ENCODE measurements around the gene YIPF1.

YIPF1 gene

GRCh38 chr1:53838654-53838974 lies 51.0 kb downstream of the YIPF1 start:
- Histone ChIP-seq H3K4me3 (ENCODE audit: low read length) (peak overlapping the region; percentile 98), H3K9ac (ENCODE audit: low read length) (peak overlapping the region; percentile 97; the same call in 1 of the 2 replicates)

GRCh38 chr1:53837924-53838653 lies 51.5 kb downstream of the YIPF1 start, which contains the start of gene NDC1:
TSS of gene NDC1 (minus strand) at chr1:53838296. CDS start at chr1:53838261, 35 bp downstream.
- H3K4me3 ChIP-seq (ENCODE audit: low read length): peak within 1 kb of the TSS; percentile 98
- H3K9me3 ChIP-seq (ENCODE audit: insufficient read depth, low read length): no peaks in the 10 kb centered on the region
- no peak for TF ChIP-seq EZH2phosphoT487 (IDR thresholded peaks at IDR 0.05; ENCODE audit: low read depth)
- no peak for TF ChIP-seq CTCF (IDR thresholded peaks at IDR 0.05; ENCODE audit: low read depth, low read length)
- H3K27ac ChIP-seq (ENCODE audit: low read length): peak within 1 kb of the TSS; percentile 89
- H3K4me1 ChIP-seq (ENCODE audit: low read length): peaks cover 19% of the 10 kb centered on the region
- peak within 1 kb of the TSS; percentile 97 for H3K9ac ChIP-seq (ENCODE audit: low read length)
- H3K27me3 ChIP-seq (ENCODE audit: low read depth, low read length): no peaks in the 10 kb centered on the region
- H4K20me1 ChIP-seq (ENCODE audit: insufficient read depth, low read length): peaks cover 15% of the 10 kb centered on the region; the same call in 1 of the 2 replicates
- peaks cover 53% of the 10 kb centered on the region for H3K79me2 ChIP-seq (ENCODE audit: low read length)
- peaks cover 12% of the 10 kb centered on the region for H3K36me3 ChIP-seq (replicated peaks; ENCODE audit: low read depth, low read length)
- H3K4me2 ChIP-seq (ENCODE audit: low read length): peak within 1 kb of the TSS; percentile 78
- peak within 1 kb of the TSS; percentile 98 for H2AFZ ChIP-seq (ENCODE audit: low read depth, low read length)

More at GRCh38 chr1:53838654-53838974, 51.0 kb downstream of the YIPF1 start:
- H4K20me1 ChIP-seq (ENCODE audit: insufficient read depth, low read length): peaks cover 15% of the 10 kb centered on the region; the same call in 1 of the 2 replicates
- H3K79me2 ChIP-seq (ENCODE audit: low read length): peaks cover 47% of the 10 kb centered on the region
- no peaks in the 10 kb centered on the region for H3K27me3 ChIP-seq (ENCODE audit: low read depth, low read length)
- H2AFZ ChIP-seq (ENCODE audit: low read depth, low read length): peak overlapping the region; percentile 98
- no peaks in the 10 kb centered on the region for H3K9me3 ChIP-seq (ENCODE audit: insufficient read depth, low read length)
- peak overlapping the region; percentile 78 for H3K4me2 ChIP-seq (ENCODE audit: low read length)
- peaks cover 19% of the 10 kb centered on the region for H3K4me1 ChIP-seq (ENCODE audit: low read length)
- no peak overlapping the region for H3K27ac ChIP-seq (ENCODE audit: low read length)
- H3K36me3 ChIP-seq (replicated peaks; ENCODE audit: low read depth, low read length): peaks cover 12% of the 10 kb centered on the region
- TF ChIP-seq EZH2phosphoT487 (IDR thresholded peaks at IDR 0.05; ENCODE audit: low read depth): no peak
- TF ChIP-seq CTCF (IDR thresholded peaks at IDR 0.05; ENCODE audit: low read depth, low read length): no peak

GRCh38 chr1:53837646-53837923 lies 52.0 kb downstream of the YIPF1 start:
- H3K4me1 ChIP-seq (ENCODE audit: low read length): peaks cover 19% of the 10 kb centered on the region
- peaks cover 14% of the 10 kb centered on the region for H3K36me3 ChIP-seq (replicated peaks; ENCODE audit: low read depth, low read length)
- H3K9me3 ChIP-seq (ENCODE audit: insufficient read depth, low read length): no peaks in the 10 kb centered on the region
- H3K27ac ChIP-seq (ENCODE audit: low read length): peak overlapping the region; percentile 89
- H2AFZ ChIP-seq (ENCODE audit: low read depth, low read length): peak overlapping the region; percentile 98; the same call in 1 of the 2 replicates
- peak overlapping the region; percentile 98 for H3K4me3 ChIP-seq (ENCODE audit: low read length)
- H3K9ac ChIP-seq (ENCODE audit: low read length): peak overlapping the region; percentile 97
- H3K79me2 ChIP-seq (ENCODE audit: low read length): peaks cover 58% of the 10 kb centered on the region
- peaks cover 20% of the 10 kb centered on the region; the same call in 1 of the 2 replicates for H4K20me1 ChIP-seq (ENCODE audit: insufficient read depth, low read length)
- H3K27me3 ChIP-seq (ENCODE audit: low read depth, low read length): no peaks in the 10 kb centered on the region
- TF ChIP-seq CTCF (IDR thresholded peaks at IDR 0.05; ENCODE audit: low read depth, low read length) (no peak), EZH2phosphoT487 (IDR thresholded peaks at IDR 0.05; ENCODE audit: low read depth) (no peak)
- H3K4me2 ChIP-seq (ENCODE audit: low read length): peak overlapping the region; percentile 78

GRCh38 chr1:53835491-53835890 lies 54.1 kb downstream of the YIPF1 start:
- no peak for TF ChIP-seq EZH2phosphoT487 (IDR thresholded peaks at IDR 0.05; ENCODE audit: low read depth)
- no peak for TF ChIP-seq CTCF (IDR thresholded peaks at IDR 0.05; ENCODE audit: low read depth, low read length)
- H3K9me3 ChIP-seq (ENCODE audit: insufficient read depth, low read length): no peaks in the 10 kb centered on the region
- peak overlapping the region; percentile 34; the same call in 1 of the 2 replicates for H3K4me2 ChIP-seq (ENCODE audit: low read length)
- peaks cover 18% of the 10 kb centered on the region for H3K36me3 ChIP-seq (replicated peaks; ENCODE audit: low read depth, low read length)
- peaks cover 21% of the 10 kb centered on the region; the same call in 1 of the 2 replicates for H4K20me1 ChIP-seq (ENCODE audit: insufficient read depth, low read length)
- H3K4me1 ChIP-seq (ENCODE audit: low read length): peaks cover 19% of the 10 kb centered on the region
- no peaks in the 10 kb centered on the region for H3K27me3 ChIP-seq (ENCODE audit: low read depth, low read length)
- no peak overlapping the region for H3K27ac ChIP-seq (ENCODE audit: low read length)
- no peak overlapping the region for H2AFZ ChIP-seq (ENCODE audit: low read depth, low read length)
- H3K9ac ChIP-seq (ENCODE audit: low read length): no peak overlapping the region
- peaks cover 68% of the 10 kb centered on the region for H3K79me2 ChIP-seq (ENCODE audit: low read length)
- no peak overlapping the region for H3K4me3 ChIP-seq (ENCODE audit: low read length)

Measured in OCI-LY3 (cell line).